Spinal cord (tissue), 10 donors: ENCODE measurements around the gene GALNT13. TPM values are rescaled to one million over a fixed set of nuclear protein-coding genes. Genes with fewer than 3 reads are reported as not detected.

Experiments
- DNase-seq, 6 donors: peaks; one replicate each; pipeline versions ENCODE4 v3.0.0 to v3.0.0-alpha.2; 2013 to 2015; ENCODE audit warnings: low spot score in 6 of 6, low read depth in 4 of 6
- H3K27ac ChIP-seq: one replicate; pipeline ENCODE4 v1.5.1; 2013; ENCODE audit warnings: low read depth, low read length, control low read depth
- H3K27me3 ChIP-seq: one replicate; pipeline ENCODE4 v1.6.1; 2013; ENCODE audit warnings: low read length; ENCODE audit not compliant: control insufficient read depth, insufficient read depth
- H3K36me3 ChIP-seq: one replicate; pipeline ENCODE4 v1.6.1; 2013; ENCODE audit warnings: low read length; ENCODE audit not compliant: control insufficient read depth, insufficient read depth
- H3K4me1 ChIP-seq: one replicate; pipeline ENCODE4 v1.6.1; 2013; ENCODE audit warnings: low read length; ENCODE audit not compliant: control insufficient read depth, insufficient read depth
- H3K4me3 ChIP-seq: one replicate; pipeline ENCODE4 v1.5.1; 2013; ENCODE audit warnings: low read depth, low read length, control low read depth
- H3K9me3 ChIP-seq: one replicate; pipeline ENCODE4 v1.6.1; 2013; ENCODE audit warnings: low read length; ENCODE audit not compliant: control insufficient read depth, insufficient read depth
- WGBS: methylation state at CpG from one replicate; pipeline ENCODE4 v1.1.5; 2013; ENCODE audit warnings: missing lambda C conversion rate; ENCODE audit not compliant: insufficient coverage; 5-methylcytosine and 5-hydroxymethylcytosine counted together
- polyA plus RNA-seq, 2 donors: library from polyadenylated mRNA; unstranded; fragments of 120-200 nt; gene quantifications; one replicate each; pipeline ENCODE4 v1.2.1, GENCODE V29; 2013; ENCODE audit not compliant: insufficient read length in 2 of 2
- total RNA-seq, 2 donors: library from RNA; depleted of rRNA in 1 of 2; stranded (reverse); fragments of 120-200 nt in 1 of 2; fragments of >200 nt in 1 of 2; gene quantifications; one replicate each; pipeline versions ENCODE4 v1.2.3 to v1.2.4, GENCODE V29; 2013 to 2014
- donor health status: healthy.

The GALNT13 gene
- total and polyA plus RNA-seq, 4 donors = 21.6 to 55.6 (median 33.7) TPM

DNA sequence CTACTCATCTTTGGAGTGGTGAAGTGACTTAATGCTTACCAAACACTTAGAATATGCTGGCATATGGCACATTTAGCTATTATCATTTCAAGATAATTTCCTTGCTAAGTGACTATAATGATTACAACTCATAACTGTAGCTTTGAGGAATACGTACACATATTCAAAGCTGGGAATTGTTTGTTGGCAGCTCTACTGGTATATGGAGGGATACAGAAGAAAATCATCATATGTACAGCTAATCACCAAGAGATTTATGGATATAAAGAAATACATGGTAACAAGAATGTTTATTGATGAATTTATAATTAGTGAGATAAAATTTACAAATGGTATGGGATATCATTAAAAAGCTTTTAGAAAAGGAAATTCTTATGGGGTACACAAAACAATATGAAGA is 207.2 kb downstream of the GALNT13 start:
- H3K27me3 ChIP-seq = no peaks in the 10 kb centered on the region
- H3K4me3 ChIP-seq = no peak overlapping the region
- H3K9me3 ChIP-seq = no peaks in the 10 kb centered on the region
- no peak overlapping the region for H3K27ac ChIP-seq
- H3K4me1 ChIP-seq = no peaks in the 10 kb centered on the region
- peak in 1 of 6 donors; percentile 7 for DNase-seq
- H3K36me3 ChIP-seq = no peaks in the 10 kb centered on the region
- no CpG with 5 or more reads among the region's 1 CpG for WGBS

DNA sequence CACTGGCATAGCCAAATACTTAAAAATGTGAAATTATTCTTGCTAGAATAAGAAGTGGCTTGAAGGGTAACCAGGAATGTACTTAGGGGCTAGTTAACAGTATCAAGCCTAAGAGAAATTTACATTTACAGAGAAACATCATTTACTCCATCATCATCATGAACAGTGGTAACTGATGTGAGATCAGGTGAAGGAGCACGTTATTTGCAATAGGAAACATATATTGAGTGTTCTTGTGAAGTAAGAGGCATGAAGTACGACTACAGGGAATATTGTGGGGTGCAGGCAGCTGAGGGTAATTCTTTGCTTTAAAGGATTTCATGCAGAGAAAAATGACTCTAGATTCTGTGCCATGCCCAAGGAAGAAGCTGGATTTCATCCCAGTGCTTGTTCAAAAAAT is 220.8 kb downstream of the GALNT13 start:
- Histone ChIP-seq H3K27me3 (no peaks in the 10 kb centered on the region), H3K27ac (no peak overlapping the region), H3K4me3 (no peak overlapping the region), H3K4me1 (no peaks in the 10 kb centered on the region), H3K9me3 (no peaks in the 10 kb centered on the region), H3K36me3 (no peaks in the 10 kb centered on the region)
- 50% methylated on average over 1 of the region's 2 CpGs for WGBS
- peak in 1 of 6 donors; percentile 19 for DNase-seq

DNA sequence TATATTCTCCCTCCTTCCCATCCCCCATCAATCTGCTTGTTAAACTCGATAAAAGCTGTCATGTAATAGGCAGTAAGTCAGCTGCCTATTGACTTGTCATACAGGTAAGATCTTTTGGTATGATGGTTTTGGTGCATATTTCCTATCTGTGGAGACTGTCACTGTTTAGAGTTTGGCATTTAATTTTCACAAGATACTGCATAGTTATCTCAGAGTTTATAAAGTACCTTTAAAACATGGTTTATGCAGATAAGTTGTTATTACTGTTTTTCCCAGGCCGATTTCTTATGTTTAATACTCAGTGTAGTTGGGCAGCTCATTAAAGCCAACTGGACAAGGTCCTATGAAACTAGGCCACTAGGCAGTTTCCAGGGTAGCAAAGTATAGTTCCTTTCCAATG is 222.1 kb downstream of the GALNT13 start:
- Histone ChIP-seq H3K9me3 (no peaks in the 10 kb centered on the region), H3K27ac (no peak overlapping the region), H3K4me3 (no peak overlapping the region), H3K27me3 (no peaks in the 10 kb centered on the region), H3K4me1 (no peaks in the 10 kb centered on the region), H3K36me3 (no peaks in the 10 kb centered on the region)
- 83% methylated on average over 1 of the region's 2 CpGs for WGBS
- no peak for DNase-seq

DNA sequence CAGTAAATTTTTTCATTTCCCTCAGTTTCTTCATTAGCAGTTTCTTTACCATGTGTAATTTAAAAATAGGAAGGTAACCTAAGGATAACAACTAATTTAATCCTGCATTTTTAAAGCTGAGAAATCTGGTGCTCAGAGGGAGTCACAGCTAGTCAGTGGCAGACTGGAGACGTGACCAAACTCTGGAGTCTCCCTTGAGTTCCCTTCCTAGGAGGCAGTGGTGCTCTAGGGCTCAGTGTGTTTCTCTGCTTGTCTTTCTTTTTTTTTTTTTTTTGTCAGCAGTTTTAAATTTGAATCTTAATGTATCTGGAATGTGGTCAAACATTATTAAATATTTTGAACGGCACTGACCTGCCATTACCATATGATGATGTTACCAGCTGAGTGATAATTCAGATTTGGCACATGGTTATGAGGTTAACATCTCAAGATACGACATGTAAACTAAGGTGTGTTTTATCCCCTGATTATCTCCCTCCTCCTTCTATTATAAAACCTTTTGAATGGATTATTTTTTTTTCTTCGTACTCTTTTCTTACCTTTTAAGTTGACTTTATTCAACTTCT is 226.2 kb downstream of the GALNT13 start:
- Histone ChIP-seq H3K27me3 (no peaks in the 10 kb centered on the region), H3K36me3 (no peaks in the 10 kb centered on the region), H3K4me3 (no peak overlapping the region), H3K9me3 (no peaks in the 10 kb centered on the region), H3K27ac (no peak overlapping the region), H3K4me1 (no peaks in the 10 kb centered on the region)
- DNase-seq = no peak
- 67% methylated on average over 1 of the region's 4 CpGs for WGBS

DNA sequence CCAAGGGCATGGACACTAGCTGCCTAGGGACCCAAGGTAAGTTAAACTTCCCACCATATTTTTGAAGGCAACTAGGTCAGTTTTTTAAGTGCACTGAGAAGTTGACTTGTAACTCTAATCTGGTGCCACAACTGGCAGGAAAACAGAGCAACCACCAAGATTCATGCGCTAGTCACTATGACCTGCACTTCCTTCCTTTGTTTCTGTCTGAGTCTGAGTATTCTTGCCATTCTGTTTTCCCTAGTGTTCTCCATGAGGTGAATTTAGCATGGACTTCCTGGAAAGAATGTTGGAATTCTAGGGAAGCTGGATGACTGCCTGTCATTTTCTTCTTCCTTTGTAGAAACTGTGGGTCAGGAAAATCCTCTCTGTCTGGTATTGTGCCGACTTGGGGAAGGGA is 249.0 kb downstream of the GALNT13 start:
- no peaks in the 10 kb centered on the region for H3K36me3 ChIP-seq
- H3K27me3 ChIP-seq = no peaks in the 10 kb centered on the region
- H3K27ac ChIP-seq = no peak overlapping the region
- no peaks in the 10 kb centered on the region for H3K9me3 ChIP-seq
- 100% methylated on average over 1 of the region's 2 CpGs for WGBS
- DNase-seq = no peak
- no peaks in the 10 kb centered on the region for H3K4me1 ChIP-seq
- H3K4me3 ChIP-seq = no peak overlapping the region

DNA sequence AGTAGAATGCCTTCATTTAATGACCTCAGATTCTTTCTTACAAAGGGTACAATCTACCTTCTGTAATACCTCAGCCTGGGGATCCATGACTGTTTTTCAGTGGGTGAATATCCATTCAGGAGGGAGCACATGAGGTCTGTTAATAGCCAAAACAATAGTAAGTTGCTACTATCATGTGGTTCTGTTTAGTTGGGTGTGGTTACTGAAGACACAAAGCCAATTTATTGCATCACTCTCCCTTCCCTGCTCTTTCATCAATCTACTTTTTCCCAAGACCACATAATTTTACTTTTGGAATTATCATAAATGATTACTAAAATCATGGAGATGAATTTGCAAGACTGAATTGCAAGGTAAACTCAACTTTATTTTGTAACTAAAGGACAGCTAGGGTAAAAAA is 254.2 kb downstream of the GALNT13 start:
- Histone ChIP-seq H3K36me3 (no peaks in the 10 kb centered on the region), H3K4me3 (no peak overlapping the region), H3K27me3 (no peaks in the 10 kb centered on the region), H3K27ac (no peak overlapping the region), H3K9me3 (no peaks in the 10 kb centered on the region), H3K4me1 (no peaks in the 10 kb centered on the region)
- no peak for DNase-seq

DNA sequence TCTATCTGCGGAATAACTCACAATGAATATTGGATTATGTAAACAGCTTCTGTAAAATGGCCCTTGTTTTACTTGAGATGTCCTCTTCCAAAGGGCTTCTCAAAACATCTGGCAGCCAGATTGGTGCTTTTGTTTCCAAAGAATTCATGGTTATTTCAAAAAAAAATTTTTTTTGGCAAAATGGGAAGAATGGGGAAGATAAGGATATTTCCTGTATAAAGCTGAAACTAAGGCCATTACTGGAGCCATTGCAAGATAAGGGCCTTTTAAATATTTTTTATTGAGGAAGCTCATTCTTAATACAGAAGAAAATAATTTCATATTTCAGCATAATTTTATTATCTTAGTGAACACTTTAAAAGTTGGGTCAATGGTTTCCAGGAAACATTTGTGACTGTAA is 259.1 kb downstream of the GALNT13 start:
- Histone ChIP-seq H3K4me1 (no peaks in the 10 kb centered on the region), H3K4me3 (no peak overlapping the region), H3K9me3 (no peaks in the 10 kb centered on the region), H3K36me3 (no peaks in the 10 kb centered on the region), H3K27me3 (no peaks in the 10 kb centered on the region), H3K27ac (no peak overlapping the region)
- DNase-seq = no peak
- WGBS = no CpG with 5 or more reads among the region's 1 CpG

DNA sequence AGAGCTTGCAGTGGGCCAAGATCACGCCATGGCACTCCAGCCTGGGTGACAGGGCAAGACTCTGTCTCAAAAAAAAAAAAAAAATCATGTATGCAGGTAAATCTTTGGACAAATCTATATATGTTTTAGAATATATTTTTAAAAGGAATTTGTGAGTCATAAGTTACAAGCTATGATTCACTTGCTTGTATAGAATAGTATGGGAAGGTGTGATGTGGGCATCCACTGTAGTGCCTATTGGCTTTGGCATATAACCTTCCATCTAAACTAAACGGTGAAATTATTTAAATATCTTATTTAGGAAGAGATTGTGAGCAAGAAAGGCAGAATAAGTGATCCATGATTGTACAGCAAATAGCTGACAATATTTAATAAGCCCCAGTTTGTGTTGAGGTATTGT is 261.1 kb downstream of the GALNT13 start:
- WGBS = no CpG with 5 or more reads among the region's 2 CpGs
- Histone ChIP-seq H3K27ac (no peak overlapping the region), H3K9me3 (no peaks in the 10 kb centered on the region), H3K36me3 (no peaks in the 10 kb centered on the region), H3K4me3 (no peak overlapping the region), H3K4me1 (no peaks in the 10 kb centered on the region), H3K27me3 (no peaks in the 10 kb centered on the region)
- DNase-seq = no peak

DNA sequence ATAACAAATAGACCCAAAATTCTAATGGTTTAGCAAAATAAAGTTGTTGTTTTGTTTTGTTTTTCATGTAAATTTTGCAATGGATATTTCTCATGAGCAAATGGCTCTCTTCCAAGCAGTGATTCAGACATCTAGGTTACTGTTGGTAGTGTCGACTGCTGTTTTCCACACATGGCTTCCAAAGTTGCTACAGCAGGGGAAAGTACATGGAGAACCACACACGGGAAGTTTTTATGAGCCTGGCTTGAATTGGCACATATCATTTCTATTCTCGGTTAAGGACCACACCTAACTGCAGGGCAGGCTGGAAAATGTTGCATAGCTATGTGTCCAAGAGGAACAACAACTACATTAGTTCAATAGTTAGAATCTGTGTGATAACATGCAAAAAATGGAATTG is 262.1 kb downstream of the GALNT13 start:
- no peak overlapping the region for H3K27ac ChIP-seq
- WGBS = 17% methylated on average over 1 of the region's 3 CpGs
- H3K4me1 ChIP-seq = no peaks in the 10 kb centered on the region
- H3K36me3 ChIP-seq = no peaks in the 10 kb centered on the region
- no peak for DNase-seq
- no peaks in the 10 kb centered on the region for H3K27me3 ChIP-seq
- no peak overlapping the region for H3K4me3 ChIP-seq
- no peaks in the 10 kb centered on the region for H3K9me3 ChIP-seq

DNA sequence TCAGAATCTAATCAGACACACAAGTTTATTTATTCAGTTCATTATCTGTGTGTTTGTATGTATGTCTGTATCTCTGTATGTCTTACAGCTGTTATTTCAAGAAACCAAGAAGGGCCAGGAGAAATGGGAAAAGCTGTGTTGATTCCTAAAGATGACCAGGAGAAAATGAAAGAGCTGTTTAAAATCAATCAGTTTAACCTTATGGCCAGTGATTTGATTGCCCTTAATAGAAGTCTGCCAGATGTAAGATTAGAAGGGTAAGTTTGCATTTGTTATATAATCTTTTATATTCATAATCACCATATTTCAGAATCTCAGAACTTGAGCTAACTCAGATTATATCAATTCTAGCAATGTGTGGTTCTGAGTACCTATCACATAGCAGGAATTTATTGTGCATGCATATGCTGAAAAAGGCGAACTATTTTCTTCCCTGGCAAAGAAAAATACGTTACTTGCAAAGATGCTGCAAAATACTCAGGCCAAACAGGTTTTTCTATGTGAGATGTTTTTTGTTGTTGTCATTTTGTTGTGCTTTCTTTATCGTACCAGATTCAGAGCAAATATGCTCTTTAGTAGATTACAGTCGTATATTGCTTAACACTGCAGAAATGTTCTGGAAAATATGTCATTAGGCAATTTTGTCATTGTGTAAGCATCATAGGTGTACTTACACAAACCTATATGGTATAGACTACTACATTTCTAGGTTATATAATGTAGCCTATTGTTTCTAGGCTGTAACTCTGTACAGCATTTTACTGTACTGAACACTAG is 268.7 kb downstream of the GALNT13 start:
- whole genome bisulfite sequencing = 92% methylated on average over 2 of the region's 4 CpGs
- no peaks in the 10 kb centered on the region for H3K9me3 ChIP-seq
- no peaks in the 10 kb centered on the region for H3K4me1 ChIP-seq
- H3K27ac ChIP-seq = no peak overlapping the region
- no peak overlapping the region for H3K4me3 ChIP-seq
- H3K27me3 ChIP-seq = no peaks in the 10 kb centered on the region
- H3K36me3 ChIP-seq = no peaks in the 10 kb centered on the region
- no peak for DNase-seq
